Measurements from ENCODE around the gene RPLP1. TPM values are rescaled to one million over a fixed set of nuclear protein-coding genes. Genes with fewer than 3 reads are reported as not detected.

The RPLP1 gene
- polyA plus RNA-seq, 1 donor: 1,121 TPM

- no peak for DNase-seq
Measured at GRCh38 chr15:69491038-69491505, 38.5 kb downstream of the RPLP1 start.

- DNase-seq: no peak
Measured at GRCh38 chr15:69493406-69493805, 40.8 kb downstream of the RPLP1 start.

DNA sequence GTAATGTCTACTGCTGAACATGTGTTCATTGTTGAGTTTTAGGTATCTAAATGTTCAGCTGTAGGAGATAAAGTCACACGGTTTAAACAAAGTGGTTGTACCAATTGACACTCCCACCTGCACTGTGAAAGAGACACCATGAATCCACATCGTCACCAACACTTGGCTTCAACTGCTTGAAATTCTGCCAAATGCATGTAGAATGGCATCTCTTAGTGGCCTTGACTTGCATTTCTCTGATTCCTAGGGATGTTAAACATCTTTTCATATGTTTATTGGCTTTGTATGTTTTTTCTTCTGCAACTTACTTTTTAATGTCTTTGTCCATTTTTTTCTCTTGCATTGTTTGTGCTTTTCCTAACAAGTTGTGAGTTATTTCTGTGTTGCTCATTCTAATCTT, 43.4 kb downstream of the RPLP1 start:
- DNase-seq: no peak

GRCh38 chr15:69497076-69497475, 44.5 kb downstream of the RPLP1 start:
- no peak for DNase-seq

GRCh38 chr15:69497667-69498066, 45.0 kb downstream of the RPLP1 start:
- DNase-seq: no peak

- DNase-seq: no peak
Measured at GRCh38 chr15:69498282-69498681, 45.7 kb downstream of the RPLP1 start.

GRCh38 chr15:69498987-69499386, 46.4 kb downstream of the RPLP1 start:
- no peak for DNase-seq

DNA sequence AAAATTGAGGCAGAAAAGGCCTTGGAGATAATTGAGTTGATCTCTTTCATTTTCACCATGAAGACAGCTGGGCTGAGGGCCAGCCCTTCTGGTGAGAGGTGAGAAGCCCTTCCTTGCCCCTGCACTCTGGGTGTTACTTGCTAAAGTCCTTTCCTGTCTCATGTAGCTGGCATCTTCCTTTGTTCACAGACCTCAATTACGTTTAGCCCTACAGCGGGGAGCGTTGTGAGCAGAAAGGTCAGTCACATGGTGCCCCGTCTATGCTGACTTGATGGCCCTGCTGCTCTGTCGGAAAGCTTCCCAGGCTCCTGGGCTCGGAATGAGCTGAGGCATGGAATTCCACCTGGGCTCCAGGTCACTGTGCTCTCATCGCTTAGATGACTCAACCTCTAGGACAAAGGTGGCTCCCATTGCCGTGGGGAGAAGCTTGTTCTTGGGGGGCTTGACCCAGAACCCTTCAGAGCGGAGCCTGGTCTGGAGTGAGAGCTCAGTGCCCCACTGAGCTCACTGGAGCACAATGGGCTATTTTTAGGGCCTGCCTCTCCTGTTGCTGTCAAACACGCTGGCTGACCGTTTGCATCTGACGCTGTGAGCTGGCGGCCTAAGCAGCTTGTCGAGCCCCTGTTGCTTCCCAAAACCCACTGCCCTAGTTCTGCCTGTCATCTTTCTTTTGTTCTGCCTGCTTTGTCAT, 47.0 kb downstream of the RPLP1 start:
- DNase-seq: no peak

DNA sequence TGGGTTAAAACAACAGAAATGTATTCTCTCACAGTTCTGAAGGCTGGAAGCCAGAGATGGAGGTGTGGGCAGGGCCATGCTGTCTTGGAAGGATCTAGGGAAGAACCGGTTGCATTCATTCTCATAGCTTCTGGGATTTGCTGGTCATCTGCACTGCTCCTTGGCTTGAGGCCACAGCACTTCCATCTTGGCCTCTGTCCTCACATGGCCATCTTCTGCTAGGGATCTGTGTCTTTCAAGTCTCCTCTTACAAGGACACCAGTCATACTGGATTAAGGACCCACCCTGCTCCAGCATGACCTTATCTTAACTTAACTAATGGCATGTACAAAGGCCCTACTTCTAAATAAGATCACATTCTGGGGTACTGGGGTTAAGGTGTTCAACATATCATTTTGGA, 47.7 kb downstream of the RPLP1 start:
- no peak for DNase-seq

DNA sequence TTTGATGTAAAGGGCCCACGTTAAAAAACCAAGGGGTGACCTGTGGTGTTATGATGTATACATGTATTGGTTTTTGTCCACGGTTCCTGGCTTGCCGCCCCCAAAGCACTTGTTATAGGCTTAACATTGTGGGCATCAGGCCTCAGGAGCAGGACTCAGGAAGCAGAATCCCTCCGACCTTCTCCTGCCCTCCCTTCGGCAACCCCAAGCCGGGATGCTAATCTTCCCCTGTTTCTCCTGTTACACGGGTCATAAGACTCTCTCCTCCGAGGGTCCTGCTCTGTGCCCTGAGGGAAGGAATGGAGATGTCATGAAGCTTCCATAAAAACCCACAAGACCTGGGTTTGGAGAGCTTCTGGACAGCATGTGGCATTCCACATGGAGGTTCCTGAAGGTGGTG, 48.8 kb downstream of the RPLP1 start:
- DNase-seq: no peak

- no peak for DNase-seq
Measured at GRCh38 chr15:69502470-69503045, 49.9 kb downstream of the RPLP1 start.

DNA sequence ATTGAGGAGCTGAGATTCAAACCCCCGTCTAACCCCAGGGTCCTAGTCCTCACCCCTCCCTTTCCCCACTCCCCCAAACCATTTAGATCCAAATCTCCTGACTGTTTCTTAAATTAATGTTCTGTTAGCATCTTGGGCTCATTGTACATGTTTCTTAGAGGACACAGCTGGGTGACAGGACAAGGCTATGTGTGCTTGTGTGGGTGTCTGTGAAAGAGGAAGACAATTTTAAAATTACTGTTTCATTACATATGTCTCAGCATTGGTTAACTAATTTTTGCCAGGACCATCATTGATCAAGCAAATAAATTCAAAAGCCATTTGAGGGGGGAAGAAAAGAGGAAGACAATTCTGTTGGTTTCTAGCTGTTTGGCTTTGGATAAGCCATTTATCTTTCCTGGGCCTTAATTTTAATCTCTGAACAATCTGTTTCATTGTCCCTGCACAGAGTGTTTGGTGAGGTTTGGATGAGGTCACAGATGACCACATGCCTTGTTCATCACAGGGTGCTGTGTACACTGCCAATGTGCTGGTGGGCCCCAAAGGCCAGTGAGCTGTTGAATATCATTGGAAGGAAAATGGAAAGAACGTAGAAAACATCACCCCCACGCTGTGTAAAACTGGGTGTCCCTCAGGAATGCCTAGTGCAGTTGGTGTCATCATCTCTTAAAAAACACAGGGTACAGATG, 51.9 kb downstream of the RPLP1 start:
- no peak for DNase-seq

Other genes starting within 250 kb of the RPLP1 start
- gene PAQR5, start 153.9 kb upstream of the RPLP1 start, polyA plus RNA-seq (ENCODE audit: insufficient read length): 35.1 TPM
- gene KIF23, start 38.5 kb upstream of the RPLP1 start, polyA plus RNA-seq (ENCODE audit: insufficient read length): 59.4 TPM